Measurements from ENCODE around the gene PRKAA1. TPM values are rescaled to one million over a fixed set of nuclear protein-coding genes. Genes with fewer than 3 reads are reported as not detected.
A peak's percentile ranks its signal among the peaks of the same experiment; 100 is the strongest.
"Not testable (repeated sequence)": the region's sequence is repeated elsewhere in the genome, so short reads cannot be mapped to it uniquely, and the experiment has no call there.

PRKAA1 gene
- total RNA-seq, 1 experiment from 2014 or later = 58.1 TPM

DNA sequence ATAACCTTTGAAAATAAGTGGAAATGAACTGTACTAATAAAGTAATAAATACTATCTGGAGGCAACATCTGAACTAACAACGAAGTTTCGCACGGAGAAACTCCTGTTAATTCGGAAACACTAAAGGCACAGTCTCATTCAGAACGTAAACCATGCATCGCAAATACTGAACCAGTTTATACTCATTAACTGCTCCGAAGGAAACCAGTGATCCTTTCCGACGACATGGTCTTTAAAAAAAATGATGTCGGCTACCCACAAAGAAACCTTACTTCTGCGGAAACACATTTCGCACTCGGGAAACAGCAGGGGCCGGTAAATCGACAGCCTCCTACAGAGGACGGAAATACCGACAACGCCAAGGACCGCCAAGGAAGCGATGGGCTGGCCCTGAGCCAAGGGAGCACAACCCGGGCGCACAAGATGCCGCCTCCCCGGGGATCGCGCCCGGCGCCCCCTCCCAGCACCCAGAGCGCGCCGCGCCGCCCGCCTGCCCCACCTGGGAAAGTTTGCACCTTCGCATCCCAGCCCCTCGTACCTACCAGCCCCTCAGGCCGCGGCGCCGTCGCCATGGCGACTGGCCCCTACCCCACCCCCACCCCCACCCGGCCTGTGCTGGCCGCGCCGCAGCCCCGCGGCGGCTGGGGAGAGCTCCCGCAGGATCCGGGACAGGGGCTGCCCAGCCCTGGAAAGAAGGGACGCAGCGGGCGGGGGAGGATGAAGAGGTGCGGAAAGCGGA is 732 bp downstream of the PRKAA1 start:
- POLR2A ChIA-PET = interaction anchor here (0.5 to 1.8 kb wide), 13 partner anchors 9 to 1128 kb away, joined by 3 to 13 read pairs (median 4); partner anchors contain the start of genes CARD6 and FBXO4
- BruUV-seq (replicated peaks) = TSS peak; percentile 35
- peak overlapping the region; percentile 25 for H3K27ac Mint-ChIP-seq (ENCODE audit: low read depth, unreplicated experiment)
- no peak for TF ChIP-seq CTCF (IDR thresholded peaks at IDR 0.05; ENCODE audit: unreplicated experiment)
- peaks cover 6% of the 10 kb centered on the region for H3K36me3 Mint-ChIP-seq (ENCODE audit: insufficient read depth, unreplicated experiment)
- H3K4me1 Mint-ChIP-seq (ENCODE audit: insufficient read depth, unreplicated experiment) = peaks cover 5% of the 10 kb centered on the region
- CTCF ChIA-PET = interaction anchor here (0.7 to 1.7 kb wide), 2 partner anchors 35 to 1813 kb away, joined by 4 read pairs; no protein-coding TSS in a partner anchor
- no peaks in the 10 kb centered on the region for H3K9me3 Mint-ChIP-seq (ENCODE audit: unreplicated experiment)
- peak; percentile 65 for DNase-seq (ENCODE audit: unreplicated experiment)
- intact Hi-C loops (cut with micrococcal nuclease) = loop anchor here (1.0 kb wide), 2 partner anchors 34 to 42 kb away; partner anchors contain the start of gene TTC33
- H3K4me3 Mint-ChIP-seq (ENCODE audit: unreplicated experiment) = peak overlapping the region; percentile 79
- no peaks in the 10 kb centered on the region for H3K27me3 Mint-ChIP-seq (ENCODE audit: insufficient read depth, unreplicated experiment)

GRCh38 chr5:40796487-40796889 is 1.7 kb downstream of the PRKAA1 start:
- TF ChIP-seq CTCF (IDR thresholded peaks at IDR 0.05; ENCODE audit: unreplicated experiment) = no peak
- Mint-ChIP-seq H3K4me3 (ENCODE audit: unreplicated experiment) (peak overlapping the region; percentile 79), H3K9me3 (ENCODE audit: unreplicated experiment) (no peaks in the 10 kb centered on the region), H3K27ac (ENCODE audit: low read depth, unreplicated experiment) (peak overlapping the region; percentile 25), H3K27me3 (ENCODE audit: insufficient read depth, unreplicated experiment) (no peaks in the 10 kb centered on the region), H3K36me3 (ENCODE audit: insufficient read depth, unreplicated experiment) (peaks cover 6% of the 10 kb centered on the region), H3K4me1 (ENCODE audit: insufficient read depth, unreplicated experiment) (peaks cover 7% of the 10 kb centered on the region)
- ChIA-PET POLR2A (interaction anchor here (0.6 to 3.2 kb wide), 14 partner anchors 10 to 1129 kb away, joined by 3 to 13 read pairs (median 4); partner anchors contain the start of genes CARD6 and FBXO4), CTCF (interaction anchor here (0.7 to 1.7 kb wide), 3 partner anchors 9 to 40 kb away, joined by 3 to 4 read pairs (median 3); no protein-coding TSS in a partner anchor)
- intact Hi-C loops (cut with micrococcal nuclease) = no loop called here
- DNase-seq (ENCODE audit: unreplicated experiment) = peak; percentile 39
- BruUV-seq (replicated peaks) = no TSS peak

- BruUV-seq (replicated peaks); intact Hi-C loops (cut with micrococcal nuclease); H3K27ac Mint-ChIP-seq (ENCODE audit: low read depth, unreplicated experiment); DNase-seq (ENCODE audit: unreplicated experiment); H3K27me3 Mint-ChIP-seq (ENCODE audit: insufficient read depth, unreplicated experiment); H3K36me3 Mint-ChIP-seq (ENCODE audit: insufficient read depth, unreplicated experiment); H3K9me3 Mint-ChIP-seq (ENCODE audit: unreplicated experiment); H3K4me3 Mint-ChIP-seq (ENCODE audit: unreplicated experiment): not testable (repeated sequence)
- POLR2A ChIA-PET = interaction anchor here (0.6 to 3.2 kb wide), 3 partner anchors 8 to 35 kb away, joined by 3 to 11 read pairs (median 5); no protein-coding TSS in a partner anchor
- H3K4me1 Mint-ChIP-seq (ENCODE audit: insufficient read depth, unreplicated experiment) = peaks cover 15% of the 10 kb centered on the region
- CTCF ChIA-PET = interaction anchor here (0.7 kb wide), 1 partner anchor 47 kb away, joined by 3 read pairs; no protein-coding TSS in a partner anchor
Observed at GRCh38 chr5:40794877-40795276, 3.3 kb downstream of the PRKAA1 start.

DNA sequence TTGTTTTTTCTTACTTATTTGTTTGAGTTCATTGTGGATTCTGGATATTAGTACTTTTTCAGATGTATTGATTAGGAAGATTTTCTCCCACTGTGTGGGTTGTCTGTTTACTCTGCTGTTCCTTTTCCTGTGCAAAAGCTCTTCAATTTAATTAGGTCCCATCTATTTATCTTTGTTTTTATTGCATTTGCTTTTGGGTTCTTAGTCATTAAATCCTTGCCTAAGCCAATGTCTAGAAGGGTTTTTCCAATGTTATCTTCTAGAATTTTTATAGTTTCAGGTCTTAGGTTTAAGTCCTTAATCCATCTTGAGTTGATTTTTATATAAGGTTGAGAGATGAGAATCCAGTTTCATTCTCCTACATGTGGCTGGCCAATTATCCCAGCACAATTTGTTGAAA is 3.8 kb downstream of the PRKAA1 start:
- DNase-seq (ENCODE audit: unreplicated experiment); H3K36me3 Mint-ChIP-seq (ENCODE audit: insufficient read depth, unreplicated experiment); H3K27ac Mint-ChIP-seq (ENCODE audit: low read depth, unreplicated experiment); H3K9me3 Mint-ChIP-seq (ENCODE audit: unreplicated experiment); H3K4me3 Mint-ChIP-seq (ENCODE audit: unreplicated experiment); BruUV-seq (replicated peaks); H3K27me3 Mint-ChIP-seq (ENCODE audit: insufficient read depth, unreplicated experiment); intact Hi-C loops (cut with micrococcal nuclease): not testable (repeated sequence)
- H3K4me1 Mint-ChIP-seq (ENCODE audit: insufficient read depth, unreplicated experiment) = peaks cover 15% of the 10 kb centered on the region
- CTCF ChIA-PET = interaction anchor here (0.7 kb wide), 1 partner anchor 48 kb away, joined by 3 read pairs; no protein-coding TSS in a partner anchor
- POLR2A ChIA-PET = interaction anchor here (0.6 to 3.2 kb wide), 2 partner anchors 33 to 34 kb away, joined by 3 to 11 read pairs; no protein-coding TSS in a partner anchor

DNA sequence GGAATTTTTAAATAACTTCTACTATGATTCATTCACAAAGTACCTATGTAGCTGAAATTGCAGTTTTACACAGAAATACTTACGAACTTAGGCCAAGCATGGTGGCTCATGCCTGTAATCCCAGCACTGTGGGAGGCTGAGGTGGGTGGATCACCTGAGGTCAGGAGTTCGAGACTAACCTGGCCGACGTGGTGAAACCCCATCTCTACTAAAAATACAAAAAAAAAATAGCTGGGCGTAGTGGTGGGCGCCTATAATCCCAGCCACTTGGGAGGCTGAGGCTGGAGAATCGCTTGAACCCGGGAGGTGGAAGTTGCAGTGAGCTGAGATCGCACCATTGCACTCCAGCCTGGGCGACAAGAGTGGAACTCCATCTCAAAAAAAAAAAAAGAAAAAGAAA is 5.5 kb downstream of the PRKAA1 start:
- H3K9me3 Mint-ChIP-seq (ENCODE audit: unreplicated experiment); DNase-seq (ENCODE audit: unreplicated experiment); H3K4me3 Mint-ChIP-seq (ENCODE audit: unreplicated experiment); H3K27me3 Mint-ChIP-seq (ENCODE audit: insufficient read depth, unreplicated experiment); H3K27ac Mint-ChIP-seq (ENCODE audit: low read depth, unreplicated experiment); BruUV-seq (replicated peaks); intact Hi-C loops (cut with micrococcal nuclease); H3K36me3 Mint-ChIP-seq (ENCODE audit: insufficient read depth, unreplicated experiment): not testable (repeated sequence)
- peaks cover 15% of the 10 kb centered on the region for H3K4me1 Mint-ChIP-seq (ENCODE audit: insufficient read depth, unreplicated experiment)
- ChIA-PET POLR2A (interaction anchor here (1.5 kb wide), 1 partner anchor 40 kb away, joined by 3 read pairs; no protein-coding TSS in a partner anchor), CTCF (interaction anchor here (0.6 kb wide), 2 partner anchors 17 to 57 kb away, joined by 3 read pairs; no protein-coding TSS in a partner anchor)

Measured in MCF 10A (cell line).